HG03064 (cell line): Measurements from ENCODE around the gene WDR31.
"Not testable (repeated sequence)": the region's sequence is repeated elsewhere in the genome, so short reads cannot be mapped to it uniquely, and the experiment has no call there.

Source experiments
- ATAC-seq: cut with Tn5 transposase; IDR thresholded peaks from one replicate; pipeline ENCODE4 v1.9.1; 2021; ENCODE audit warnings: low read depth; ENCODE audit not compliant: unreplicated experiment

Gene WDR31

DNA sequence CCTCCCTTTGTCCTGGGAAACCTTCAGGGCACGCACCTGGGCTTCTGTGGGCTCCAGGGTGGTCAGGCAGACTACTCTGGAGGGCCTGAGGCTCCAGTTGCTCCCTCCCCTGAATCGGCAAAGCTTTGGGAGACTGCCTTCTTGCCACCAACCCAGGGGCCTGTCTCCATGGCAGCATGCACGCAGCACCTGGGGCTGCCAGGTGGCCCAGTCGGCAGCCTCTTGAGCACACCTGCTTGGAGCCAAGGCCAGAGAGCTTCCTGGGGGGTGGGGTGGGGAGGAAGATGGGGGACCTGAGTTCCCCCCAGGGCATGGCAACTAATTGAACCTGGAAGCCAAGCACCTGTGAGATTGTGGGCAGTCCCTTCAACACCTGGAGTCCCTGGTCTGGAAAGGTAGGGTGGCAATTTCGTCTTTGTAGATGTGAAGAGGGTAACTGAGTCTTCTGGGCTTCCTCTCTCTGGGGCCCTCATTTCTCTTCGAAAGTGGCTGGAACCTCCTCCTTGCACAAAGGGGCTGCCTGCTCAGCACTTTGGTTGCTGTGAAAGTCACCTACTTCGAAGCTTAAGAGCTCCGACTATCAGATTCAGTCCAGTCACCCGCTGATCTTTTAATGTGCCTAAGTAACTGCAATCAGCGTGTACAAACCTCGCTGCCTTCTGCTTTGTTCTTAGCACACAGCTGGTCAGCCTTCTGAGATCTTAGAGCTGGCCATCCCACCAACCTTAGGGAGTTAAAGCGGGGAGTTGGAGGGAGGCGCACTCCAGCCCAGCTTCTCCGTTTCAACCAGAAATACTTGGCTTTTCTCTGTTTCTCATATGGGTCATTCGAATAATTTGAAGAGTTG, 40.9 kb downstream of the WDR31 start:
- ATAC-seq = no peak

DNA sequence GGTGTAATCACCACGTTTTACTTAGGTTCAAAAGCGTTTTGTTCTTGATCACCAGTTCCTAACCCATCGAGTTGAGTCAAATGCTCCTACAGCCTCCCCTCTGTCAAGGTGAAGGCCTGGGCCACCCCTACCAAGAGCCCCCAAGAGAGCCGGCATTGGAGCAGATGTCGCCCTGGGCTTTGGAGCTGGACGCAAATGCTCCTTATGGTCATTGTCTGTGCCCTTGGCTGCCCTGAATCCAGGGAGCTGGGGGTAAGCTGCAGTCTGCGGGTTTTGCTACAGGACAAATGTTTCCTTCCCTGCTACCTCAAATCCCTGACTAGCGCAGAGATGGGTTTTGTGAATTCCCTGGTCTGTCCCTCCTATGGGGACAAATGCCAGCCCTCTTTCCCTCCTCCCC, 41.8 kb downstream of the WDR31 start:
- no peak for ATAC-seq

DNA sequence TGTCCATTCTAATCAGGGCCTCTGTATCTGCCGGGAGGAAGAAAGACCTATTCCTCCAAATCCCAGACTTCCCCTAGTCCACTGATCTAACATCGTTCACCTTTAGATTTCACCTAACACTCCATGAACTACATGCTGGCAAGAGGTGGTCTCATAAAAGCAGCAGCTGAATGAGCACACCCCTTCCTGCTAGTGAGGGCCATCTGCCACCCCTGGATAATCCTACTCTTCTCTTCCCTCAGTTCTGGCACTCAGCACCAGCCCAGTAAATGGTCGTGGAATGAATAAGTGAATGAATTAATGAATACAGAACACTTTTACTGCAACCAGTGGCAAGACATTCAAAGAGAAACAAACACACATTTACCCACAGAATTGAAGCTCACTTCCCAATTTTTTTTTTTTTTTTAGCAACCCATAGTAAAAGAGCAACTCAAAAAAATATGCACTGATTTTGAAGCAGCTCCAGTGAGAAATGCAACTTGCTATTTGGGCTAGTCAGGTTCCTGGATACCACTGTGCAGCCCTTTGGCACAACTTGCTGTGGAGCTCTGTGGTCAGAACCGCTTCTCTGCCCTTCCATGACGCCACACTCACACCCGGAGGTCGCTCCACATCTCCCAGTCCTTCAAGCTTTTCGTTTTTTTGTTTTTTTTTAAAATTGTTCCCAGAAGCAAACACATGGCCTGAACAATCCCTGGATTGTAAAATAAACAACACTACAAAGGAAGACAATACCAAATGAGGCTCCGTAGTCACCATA, 43.1 kb downstream of the WDR31 start:
- ATAC-seq = no peak

DNA sequence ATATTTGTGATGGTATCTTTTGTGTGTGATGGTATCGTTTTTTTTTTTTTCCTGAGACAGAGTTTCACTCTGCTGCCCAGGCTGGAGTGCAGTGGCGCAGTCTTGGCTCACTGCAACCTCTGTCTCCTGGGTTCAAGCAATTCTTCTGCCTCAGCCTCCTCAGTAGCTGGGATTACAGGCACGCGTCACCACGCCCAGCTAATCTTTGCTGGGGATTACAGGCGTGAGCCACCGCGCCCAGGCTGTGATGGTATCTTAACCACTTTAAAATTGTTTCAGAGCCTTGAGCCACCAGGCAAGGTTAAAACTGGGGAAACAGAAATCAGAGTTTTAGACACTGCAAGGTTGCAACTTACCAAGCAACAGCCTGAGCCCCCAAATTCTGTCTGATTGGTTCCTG, 43.8 kb downstream of the WDR31 start:
- not testable (repeated sequence) for ATAC-seq

DNA sequence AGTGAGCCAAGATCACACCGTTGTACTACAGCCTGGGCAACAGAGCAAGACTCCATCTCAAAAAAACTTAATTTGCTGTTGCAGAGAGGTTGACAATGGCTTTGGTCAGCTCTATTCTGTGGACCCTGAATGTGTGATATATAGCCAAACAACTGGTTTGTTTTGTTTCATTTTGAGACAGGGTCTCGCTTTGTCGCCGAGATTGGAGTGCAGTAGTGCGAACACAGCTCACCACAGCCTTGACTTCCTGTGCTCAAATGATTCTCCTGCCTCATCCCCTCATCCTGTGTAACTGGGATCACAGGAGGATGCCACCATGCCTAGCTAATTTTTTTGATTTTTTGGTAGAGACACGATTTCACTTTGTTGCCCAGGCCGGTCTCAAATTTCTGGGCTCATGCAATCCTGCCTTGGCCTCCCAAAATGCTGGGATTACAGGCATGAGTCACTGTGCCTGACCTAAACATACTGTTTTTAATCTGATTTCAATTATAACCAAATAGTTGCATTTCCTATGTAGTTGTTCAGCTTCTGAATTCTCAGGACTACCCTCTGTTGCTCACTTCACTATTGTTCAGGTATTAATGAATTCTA, 46.7 kb downstream of the WDR31 start:
- no peak for ATAC-seq

DNA sequence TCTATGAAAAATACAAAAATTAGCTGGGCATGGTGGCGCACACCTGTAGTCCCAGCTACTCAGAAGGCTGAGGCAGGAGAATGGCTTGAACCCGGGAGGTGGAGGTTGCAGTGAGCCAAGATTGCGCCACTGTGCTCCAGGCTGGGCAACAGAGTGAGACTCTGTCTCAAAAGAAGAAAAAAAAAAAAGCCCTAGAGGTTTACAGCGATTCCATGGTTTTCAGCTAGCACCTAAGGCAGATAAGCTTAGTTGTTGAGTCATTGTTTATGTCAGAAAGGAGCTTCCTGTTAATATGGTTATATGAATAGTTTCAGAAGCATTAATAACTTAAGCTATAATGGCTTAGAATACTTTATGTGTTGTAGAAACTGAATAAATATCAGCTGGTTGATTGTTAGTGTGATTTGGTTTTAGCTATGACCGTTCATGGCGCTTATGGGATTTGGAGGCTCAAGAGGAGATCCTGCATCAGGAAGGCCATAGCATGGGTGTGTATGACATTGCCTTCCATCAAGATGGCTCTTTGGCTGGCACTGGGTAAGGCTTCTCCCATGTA, 49.9 kb downstream of the WDR31 start:
- ATAC-seq = no peak

DNA sequence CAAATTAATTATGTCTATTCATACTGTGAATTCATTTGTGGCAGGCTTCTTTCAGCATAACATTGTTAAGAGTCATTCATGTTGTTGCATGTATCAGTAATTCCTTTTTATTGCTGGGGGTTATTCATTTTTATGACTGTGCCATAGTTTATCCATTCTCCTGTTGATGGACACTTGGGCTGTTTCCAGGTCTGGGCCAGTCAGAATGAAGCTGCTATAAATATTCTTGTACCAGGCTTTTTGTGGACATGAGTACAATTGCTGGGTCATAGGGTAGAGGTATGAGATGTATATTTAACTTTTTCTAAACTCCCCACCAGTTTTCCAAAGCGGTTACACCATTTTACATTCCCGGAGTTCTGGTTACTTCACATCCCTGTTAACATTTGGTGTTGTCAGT, 51.0 kb downstream of the WDR31 start:
- no peak for ATAC-seq

DNA sequence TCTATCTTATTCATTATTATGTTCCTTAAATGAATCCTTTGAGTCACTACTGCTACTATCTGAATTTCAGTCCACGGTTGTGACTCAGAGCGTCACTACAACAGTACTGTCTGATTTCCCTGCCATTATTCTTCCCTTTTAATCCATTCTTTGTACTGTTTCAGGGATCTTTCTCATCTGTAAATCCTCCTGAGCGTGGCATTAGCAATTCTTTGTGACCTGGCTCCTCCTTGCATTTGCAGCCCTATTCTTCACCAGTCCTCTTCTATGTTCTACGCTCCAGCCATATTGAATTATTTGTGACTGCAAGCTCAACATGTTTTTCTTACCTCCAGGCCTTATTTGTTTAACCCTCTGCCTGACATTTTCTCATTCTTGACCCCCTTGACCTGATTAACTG, 58.7 kb downstream of the WDR31 start:
- ATAC-seq = no peak

DNA sequence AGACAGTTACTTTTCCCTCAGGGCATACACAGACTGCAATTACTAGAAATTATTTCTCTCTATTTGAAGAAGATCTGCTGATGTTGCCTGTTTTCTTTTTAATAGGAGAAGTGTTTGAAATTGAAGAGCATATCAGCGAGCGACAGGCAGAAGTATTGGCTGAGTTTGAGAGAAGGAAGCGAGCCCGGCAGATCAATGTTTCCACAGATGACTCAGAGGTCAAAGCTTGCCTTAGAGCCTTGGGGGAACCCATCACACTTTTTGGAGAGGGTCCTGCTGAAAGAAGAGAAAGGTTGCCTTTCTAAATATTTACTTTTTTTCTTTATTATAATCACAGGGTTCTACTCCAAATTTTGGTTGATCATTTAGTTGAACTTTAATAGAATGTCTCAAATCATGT, 61.2 kb downstream of the WDR31 start:
- ATAC-seq = no peak

DNA sequence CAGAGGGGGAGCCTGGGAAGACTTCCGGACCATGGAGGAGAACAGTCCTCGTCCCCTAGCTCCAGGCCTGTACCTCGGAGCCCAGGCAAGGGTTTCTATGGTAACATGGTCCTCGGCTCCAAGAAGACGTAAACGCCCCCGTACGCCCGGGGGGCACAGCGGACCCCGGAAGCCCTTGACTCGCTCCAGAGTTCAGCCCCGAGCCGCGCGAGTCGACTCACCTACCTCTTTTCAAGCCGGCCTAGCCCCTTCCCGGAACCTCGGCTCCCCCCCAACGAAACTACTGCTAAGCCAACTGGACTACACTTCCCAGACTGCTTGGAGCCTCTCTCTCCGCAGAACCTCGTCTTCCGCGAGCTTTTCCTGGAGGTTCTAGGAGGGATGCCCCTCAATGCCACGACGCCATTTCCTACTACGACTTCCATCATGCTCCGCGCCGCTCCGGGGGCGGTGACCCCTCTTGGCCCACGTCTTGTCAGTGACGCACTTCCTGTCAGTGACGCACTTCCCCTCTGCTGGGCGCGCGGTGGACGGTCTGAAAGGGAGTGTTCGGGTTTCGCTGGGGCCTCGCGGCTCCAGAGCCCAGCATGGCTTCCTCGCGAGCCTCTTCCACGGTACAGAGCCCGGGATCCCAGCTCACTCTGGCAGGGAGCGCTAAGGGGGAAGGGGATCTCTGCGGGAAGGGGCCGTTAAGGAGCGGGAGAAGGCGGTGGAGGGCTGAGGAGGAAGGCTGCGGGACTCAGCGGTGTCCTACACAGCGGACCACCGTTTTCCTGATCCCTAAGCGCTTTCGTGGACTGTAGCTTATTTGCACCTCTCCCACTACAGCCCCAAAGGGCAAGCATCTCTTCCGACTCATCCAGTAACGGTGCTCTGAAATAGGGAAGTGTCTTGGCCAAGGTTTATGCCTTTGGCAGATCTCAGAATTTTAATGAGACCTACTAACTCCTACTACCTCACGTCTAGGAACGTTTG, 64.6 kb downstream of the WDR31 start, which contains the start of the genes CDC26 and PRPF4:
Gene CDC26, minus strand, starts transcription at position 416 of the 975 bp plus-strand sequence. CDS start 3,065 bp downstream, outside the sequence.
Gene PRPF4, plus strand, starts transcription at position 502 of the 975 bp plus-strand sequence. Its CDS starts 86 bp downstream, at position 588.
- peak; percentile 98 for ATAC-seq

DNA sequence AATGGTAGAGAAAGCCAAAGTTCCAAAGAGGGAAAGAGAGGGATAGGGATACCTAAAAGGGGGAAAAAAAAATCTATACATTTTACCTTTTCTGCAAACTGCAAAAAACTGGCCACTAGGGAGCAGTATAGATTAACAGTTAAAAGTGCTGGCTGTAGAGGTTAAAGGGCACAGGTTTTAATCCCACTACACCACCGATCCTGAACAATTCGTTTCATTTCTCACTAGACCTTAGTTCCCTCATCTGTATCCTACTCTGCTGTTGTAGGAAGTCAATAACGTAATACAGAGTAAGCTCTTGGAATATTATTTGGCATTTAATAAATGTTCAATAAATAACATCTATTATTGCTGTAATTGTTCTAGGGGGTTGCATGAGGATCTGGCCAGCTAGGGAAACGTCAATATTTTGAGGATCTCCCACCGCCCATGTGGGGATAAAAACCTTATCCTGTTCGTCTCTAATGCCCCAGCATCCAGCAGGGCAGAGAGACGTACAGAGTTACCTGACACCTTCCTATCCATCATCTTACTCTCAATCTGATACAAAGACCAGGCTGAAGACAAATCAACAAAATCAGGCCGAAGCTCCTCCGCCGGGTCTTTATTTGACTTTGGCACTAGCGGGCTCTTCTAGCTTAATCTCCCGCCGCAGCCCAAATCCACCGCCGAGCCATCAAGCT, 65.5 kb downstream of the WDR31 start:
- peak; percentile 12 for ATAC-seq

DNA sequence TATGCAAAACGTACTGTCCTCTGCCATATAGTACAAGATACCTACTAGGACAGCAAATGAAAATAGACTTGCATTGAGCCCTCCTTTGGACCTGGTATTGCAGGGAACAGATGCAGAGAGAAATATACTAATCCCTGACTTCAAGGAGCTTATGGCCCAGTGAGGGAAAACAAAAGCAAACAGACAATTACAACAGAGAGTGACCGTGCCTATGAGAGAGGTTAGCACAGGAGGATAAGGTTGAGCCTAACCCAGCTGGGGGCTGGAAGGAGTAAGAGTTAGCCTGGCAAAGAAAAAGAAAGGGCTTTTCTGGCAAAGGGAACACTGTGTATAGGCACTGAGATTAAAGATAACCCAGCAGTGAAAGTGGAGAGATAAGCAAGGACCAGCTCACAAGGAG, 70.2 kb downstream of the WDR31 start:
- ATAC-seq = no peak

DNA sequence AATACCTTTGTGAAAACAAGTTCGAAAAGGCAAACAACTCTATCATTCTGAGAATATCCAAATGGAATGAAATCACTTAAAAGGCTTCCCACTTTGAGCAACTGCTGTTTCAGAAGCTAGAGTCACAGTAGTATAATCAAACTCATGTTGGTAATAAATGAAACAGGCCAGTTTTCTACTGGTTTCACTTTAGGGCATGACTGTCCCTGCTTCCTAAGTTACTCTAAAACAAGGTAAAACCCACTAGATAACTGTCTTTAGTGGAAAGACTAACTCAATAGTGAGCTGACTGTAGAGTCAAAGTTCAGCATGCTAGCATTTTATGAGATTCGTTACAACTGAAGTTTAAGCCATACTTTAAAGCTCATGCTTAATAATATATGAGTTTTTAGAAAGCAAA, 70.7 kb downstream of the WDR31 start:
- ATAC-seq = no peak

DNA sequence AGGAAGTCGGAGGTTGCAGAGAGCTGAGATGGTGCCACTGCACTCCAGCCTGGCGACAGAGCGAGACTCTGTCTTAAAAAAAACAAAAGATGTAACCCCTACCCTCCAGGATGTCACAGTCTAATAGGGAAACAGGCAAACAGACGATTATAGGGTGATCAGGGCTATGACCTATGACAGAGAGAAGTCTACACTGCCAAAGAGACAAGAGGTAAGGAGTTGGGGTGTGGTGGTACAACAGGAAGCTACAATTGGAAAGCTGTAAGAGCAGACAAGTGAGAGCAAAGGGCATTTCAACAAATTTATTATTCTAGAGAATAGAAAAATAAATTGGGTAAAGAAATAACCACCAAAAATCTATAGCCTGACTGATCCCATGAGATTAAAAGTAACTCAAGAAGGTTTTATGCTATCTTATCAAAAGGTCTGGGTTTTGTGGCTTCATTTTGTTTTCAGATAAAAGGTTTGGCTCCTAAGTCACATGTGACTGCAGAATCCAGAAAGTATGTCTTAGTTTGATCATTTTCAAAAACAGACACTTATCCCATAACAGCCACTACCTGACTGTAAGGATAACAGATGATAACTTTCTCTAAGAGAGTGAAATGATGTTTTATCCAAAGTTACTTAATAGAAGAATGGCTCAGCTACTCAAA, 72.0 kb downstream of the WDR31 start:
- ATAC-seq = no peak

DNA sequence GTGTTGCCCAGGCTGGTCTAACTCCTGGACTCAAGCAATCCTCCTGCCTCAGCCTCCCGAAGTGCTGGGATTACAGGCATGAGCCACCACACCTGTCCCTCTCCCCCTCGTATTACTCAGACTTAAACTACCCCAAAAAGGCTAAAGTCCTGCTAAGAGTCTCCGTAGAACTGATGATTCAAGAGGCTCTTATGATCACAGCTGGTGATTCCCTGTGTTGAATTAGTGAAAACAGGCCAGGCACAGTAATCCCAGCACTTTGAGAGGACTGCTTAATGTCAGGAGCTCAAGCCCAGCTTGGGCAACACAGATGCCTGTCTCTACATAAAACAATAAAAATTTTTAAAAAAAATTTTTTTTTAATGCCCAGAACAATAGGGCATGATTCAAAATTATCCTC, 73.9 kb downstream of the WDR31 start:
- ATAC-seq = no peak
